MV-4-11 (cell line): ENCODE measurements around the gene ZNRD2.

Source experiments
- DNase-seq: peaks from one replicate; lab custom pipeline; 2025; lab: John Stamatoyannopoulos, UW

ZNRD2 gene

DNA sequence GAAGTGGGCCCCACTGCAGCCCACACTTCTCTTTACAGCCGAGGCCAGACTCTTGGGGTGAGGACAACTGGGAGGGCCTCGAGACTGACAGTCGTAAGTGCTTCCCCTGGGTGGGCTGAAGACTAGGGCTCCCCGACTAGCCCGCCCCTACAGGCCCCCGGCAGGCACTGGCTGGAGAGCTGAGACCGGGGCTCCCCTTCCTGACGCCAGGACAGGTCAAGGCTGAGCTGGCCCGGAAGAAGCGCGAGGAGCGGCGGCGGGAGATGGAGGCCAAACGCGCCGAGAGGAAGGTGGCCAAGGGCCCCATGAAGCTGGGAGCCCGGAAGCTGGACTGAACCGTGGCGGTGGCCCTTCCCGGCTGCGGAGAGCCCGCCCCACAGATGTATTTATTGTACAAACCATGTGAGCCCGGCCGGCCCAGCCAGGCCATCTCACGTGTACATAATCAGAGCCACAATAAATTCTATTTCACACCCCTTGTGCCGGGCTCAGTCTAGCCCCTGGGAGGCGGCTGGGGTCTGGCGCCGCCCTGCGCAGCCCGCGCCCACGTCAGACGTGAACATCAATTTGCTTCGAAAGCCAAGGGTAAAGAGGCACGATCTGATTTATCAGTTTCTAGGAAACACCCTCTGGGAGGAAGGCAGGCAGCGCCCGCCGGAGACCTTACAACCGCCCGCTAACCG, 31.9 kb upstream of the ZNRD2 start:
- DNase-seq: no peak

- no peak for DNase-seq
Observed at GRCh38 chr11:65538915-65539743, 31.1 kb upstream of the ZNRD2 start.

- DNase-seq: no peak
Observed at GRCh38 chr11:65539744-65540289, 30.5 kb upstream of the ZNRD2 start.

- peak; percentile 80 for DNase-seq
Observed at GRCh38 chr11:65540290-65541092, 29.8 kb upstream of the ZNRD2 start.

GRCh38 chr11:65541093-65541982, 28.9 kb upstream of the ZNRD2 start:
- DNase-seq: no peak

DNA sequence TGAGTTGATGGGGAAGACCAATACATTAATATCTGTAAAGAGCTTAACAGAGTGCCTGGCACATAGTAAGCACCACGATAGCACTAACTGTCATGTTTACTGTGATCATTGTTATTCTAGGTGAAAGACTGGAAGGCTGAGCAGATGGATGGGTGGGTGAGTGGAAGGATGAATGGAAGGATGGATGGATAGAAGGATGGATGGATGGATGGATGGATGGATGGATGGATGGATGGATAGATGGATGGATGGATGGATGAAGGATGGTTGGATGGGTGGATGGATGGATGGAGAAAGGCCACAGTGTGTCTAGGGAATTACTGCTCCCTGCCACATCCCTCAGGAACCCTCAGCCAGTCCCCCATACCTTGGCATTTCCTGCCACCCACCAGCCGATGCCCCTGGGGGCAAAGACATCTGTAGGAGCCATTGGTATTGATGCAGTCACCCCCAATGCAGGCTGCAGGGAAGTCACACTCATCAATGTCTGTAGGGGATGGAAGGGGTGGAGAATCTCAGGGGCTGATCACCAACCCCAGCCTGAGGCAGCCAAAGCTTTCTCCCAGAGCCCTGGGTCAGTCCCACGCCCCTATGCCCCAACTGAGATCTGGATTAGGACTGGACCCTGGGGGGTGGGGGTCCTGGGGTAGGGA, 27.4 kb upstream of the ZNRD2 start:
- no peak for DNase-seq

DNA sequence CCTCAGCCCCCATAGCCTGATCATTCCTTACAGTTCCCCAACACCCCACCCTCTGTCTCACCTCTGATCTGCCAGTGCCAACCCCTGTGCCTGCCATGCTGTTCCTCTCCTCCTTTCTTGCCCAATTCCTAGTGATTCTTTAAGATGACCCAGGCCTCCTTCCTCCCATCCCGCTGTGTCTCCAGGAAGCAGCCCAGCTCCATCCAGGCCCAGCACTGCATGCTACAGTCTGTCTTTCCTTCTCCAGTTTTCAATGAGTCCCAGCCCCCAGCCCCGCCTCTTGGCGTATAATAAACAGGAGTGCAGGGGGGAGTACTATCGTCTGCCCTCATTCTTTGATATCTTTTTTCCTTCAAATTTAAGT, 24.4 kb upstream of the ZNRD2 start:
- DNase-seq: no peak

GRCh38 chr11:65546217-65546958, 23.9 kb upstream of the ZNRD2 start:
- peak; percentile 64 for DNase-seq

GRCh38 chr11:65547446-65548125, 22.7 kb upstream of the ZNRD2 start:
- DNase-seq: no peak

DNA sequence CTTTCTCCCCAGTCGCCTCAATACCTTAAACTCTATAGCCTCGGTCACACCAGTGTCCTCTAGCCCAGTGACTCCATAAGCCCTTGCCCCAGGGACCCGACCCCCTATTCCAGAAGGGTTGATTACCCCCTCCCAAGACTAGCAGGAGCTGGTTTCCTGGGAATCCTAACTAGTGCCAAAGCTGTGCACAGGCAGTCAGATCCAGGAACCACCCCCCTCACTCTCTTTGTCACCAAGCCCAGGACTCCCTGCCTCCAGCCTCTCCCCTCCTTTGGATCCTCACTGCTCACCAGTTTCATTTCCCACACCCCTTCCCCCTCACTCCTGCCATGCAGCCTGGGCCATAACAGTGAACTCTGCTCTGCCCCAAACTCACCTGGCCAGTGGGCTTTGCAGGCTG, 21.9 kb upstream of the ZNRD2 start:
- no peak for DNase-seq

DNA sequence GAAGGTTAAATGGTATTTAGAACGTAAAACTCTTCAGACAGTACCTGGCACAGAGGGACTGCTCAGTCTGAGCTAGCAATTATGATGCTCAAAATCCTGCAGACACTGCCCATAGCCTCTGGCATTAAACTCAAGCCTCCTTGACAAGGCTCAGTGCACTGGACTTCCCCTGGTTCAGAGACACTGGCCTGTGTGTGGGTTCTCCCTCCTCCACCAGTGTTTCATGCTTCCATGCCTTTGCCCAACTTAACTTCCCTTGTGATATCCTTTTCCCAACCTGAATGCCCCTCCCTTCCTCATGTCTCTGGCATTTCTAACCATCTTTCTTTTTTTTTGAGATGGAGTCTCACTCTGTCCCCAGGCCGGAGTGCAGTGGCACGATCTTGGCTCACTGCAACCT, 21.2 kb upstream of the ZNRD2 start:
- no peak for DNase-seq

GRCh38 chr11:65551572-65552387, 18.5 kb upstream of the ZNRD2 start:
- peak; percentile 59 for DNase-seq

- DNase-seq: no peak
Observed at GRCh38 chr11:65552388-65552951, 17.8 kb upstream of the ZNRD2 start.

- peak; percentile 59 for DNase-seq
Observed at GRCh38 chr11:65553301-65554001, 16.8 kb upstream of the ZNRD2 start.

GRCh38 chr11:65554057-65554818, 16.0 kb upstream of the ZNRD2 start:
- no peak for DNase-seq

DNA sequence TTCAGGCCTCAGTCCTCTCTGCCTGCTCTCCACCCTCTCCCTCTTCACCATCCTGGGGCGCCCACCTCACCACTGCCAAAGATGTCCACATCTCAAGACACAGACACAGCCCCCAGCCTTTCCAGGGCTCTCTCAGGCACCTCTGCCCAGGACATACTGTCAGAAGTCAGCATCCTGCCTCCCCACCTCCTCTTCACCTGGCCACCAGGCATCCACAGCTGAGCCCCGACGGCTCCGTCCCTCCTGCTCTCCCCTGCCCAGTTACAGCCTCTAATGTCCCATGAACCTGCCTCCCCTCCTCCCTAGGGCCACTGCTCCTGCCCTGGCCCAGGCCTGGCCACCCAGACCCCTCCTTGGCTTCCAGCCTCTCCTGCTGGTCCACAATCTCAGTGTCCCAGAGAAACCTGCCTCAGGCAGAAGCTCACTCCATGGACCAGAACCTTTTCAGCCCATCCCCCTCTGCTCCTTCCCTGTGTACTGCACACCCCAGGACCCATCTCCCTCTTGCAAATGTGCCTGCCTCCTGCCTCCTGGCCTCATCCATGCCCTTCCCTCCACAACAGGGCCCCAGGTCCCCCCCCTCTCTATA, 15.3 kb upstream of the ZNRD2 start:
- no peak for DNase-seq
